HL-60 (cell line): Measurements from ENCODE around the gene E2F2.

Source experiments
- GABPA ChIP-seq: IDR thresholded peaks from 2 replicates; pipeline ENCODE4 v1.6.1; 2012; ENCODE audit warnings: low read depth
- POLR2AphosphoS5 ChIP-seq: IDR thresholded peaks from 2 replicates; pipeline ENCODE4 v1.6.1; 2012; ENCODE audit warnings: low read depth
- TF ChIP-seq, protein P1 (sequence below): IDR thresholded peaks from one replicate; pipeline ENCODE4 v1.5.1; 2011; ENCODE audit warnings: low read length, control low read depth, inconsistent platforms; ENCODE audit not compliant: insufficient read depth

DNA sequence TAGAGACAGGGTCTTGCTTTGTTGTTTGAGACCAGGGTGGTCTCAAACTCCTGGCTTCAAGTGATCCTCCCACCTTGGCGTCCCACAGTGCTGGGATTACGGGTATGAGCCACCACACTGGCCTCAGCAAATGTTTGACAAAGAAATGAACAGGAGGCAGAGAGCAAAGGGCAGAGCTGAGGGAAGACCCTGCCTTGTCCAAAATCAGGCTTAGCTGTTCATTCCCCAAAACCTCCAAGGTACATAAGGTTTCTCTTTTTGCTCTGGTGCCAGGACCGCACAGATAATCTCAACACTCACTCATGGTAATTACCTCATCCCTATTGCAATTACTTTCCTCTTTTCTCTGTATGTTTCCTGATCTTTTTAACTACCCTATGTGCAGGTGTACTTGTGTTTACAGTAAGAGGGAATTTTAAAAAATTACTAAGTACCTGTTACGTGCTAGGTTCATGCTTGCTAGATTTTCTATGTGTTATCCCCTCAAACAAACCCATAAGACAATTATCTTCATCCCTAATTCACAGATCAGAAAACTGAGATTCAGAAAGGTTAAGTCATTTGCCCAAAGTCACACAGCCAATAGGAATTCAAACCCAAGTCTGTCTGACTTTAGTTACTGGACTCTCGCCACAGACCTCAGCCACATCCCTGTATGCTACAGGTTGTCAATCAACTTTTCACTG, 58.5 kb downstream of the E2F2 start:
- TF ChIP-seq POLR2AphosphoS5, result no peak
- TF ChIP-seq, protein P1, sequence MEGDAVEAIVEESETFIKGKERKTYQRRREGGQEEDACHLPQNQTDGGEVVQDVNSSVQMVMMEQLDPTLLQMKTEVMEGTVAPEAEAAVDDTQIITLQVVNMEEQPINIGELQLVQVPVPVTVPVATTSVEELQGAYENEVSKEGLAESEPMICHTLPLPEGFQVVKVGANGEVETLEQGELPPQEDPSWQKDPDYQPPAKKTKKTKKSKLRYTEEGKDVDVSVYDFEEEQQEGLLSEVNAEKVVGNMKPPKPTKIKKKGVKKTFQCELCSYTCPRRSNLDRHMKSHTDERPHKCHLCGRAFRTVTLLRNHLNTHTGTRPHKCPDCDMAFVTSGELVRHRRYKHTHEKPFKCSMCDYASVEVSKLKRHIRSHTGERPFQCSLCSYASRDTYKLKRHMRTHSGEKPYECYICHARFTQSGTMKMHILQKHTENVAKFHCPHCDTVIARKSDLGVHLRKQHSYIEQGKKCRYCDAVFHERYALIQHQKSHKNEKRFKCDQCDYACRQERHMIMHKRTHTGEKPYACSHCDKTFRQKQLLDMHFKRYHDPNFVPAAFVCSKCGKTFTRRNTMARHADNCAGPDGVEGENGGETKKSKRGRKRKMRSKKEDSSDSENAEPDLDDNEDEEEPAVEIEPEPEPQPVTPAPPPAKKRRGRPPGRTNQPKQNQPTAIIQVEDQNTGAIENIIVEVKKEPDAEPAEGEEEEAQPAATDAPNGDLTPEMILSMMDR, result no peak
- TF ChIP-seq GABPA, result no peak
